GM18909 (cell line): Measurements from ENCODE around the gene RPL32.
"Not testable (repeated sequence)": the region's sequence is repeated elsewhere in the genome, so short reads cannot be mapped to it uniquely, and the experiment has no call there.

Experiments used
- ATAC-seq: cut with Tn5 transposase; IDR thresholded peaks from one replicate; pipeline ENCODE4 v1.9.1; 2021; ENCODE audit warnings: mild to moderate bottlenecking; ENCODE audit not compliant: unreplicated experiment, poor library complexity

Gene RPL32

GRCh38 chr3:12841149-12841969, at the start of gene RPL32:
Gene RPL32 (minus strand): TSS chr3:12841565. CDS start chr3:12840237, 1,328 bp downstream.
- ATAC-seq: peak; percentile 85

- ATAC-seq: no peak
These were observed 49.4 kb upstream of the RPL32 start for GRCh38 chr3:12890610-12891390.

GRCh38 chr3:12886736-12887135, 45.4 kb upstream of the RPL32 start:
- ATAC-seq: no peak

GRCh38 chr3:12886106-12886679, 44.8 kb upstream of the RPL32 start:
- ATAC-seq: peak; percentile 45

GRCh38 chr3:12885583-12885930, 44.2 kb upstream of the RPL32 start:
- no peak for ATAC-seq

- ATAC-seq: no peak
These were observed 43.6 kb upstream of the RPL32 start for GRCh38 chr3:12884790-12885582.

GRCh38 chr3:12884186-12884680, 42.9 kb upstream of the RPL32 start:
- no peak for ATAC-seq

- no peak for ATAC-seq
These were observed 41.3 kb upstream of the RPL32 start for GRCh38 chr3:12882336-12883310.

- ATAC-seq: peak; percentile 60
These were observed 40.5 kb upstream of the RPL32 start for GRCh38 chr3:12881858-12882257.

GRCh38 chr3:12879191-12879815, 37.9 kb upstream of the RPL32 start:
- no peak for ATAC-seq

- not testable (repeated sequence) for ATAC-seq
These were observed 37.4 kb upstream of the RPL32 start for GRCh38 chr3:12878758-12879157.

GRCh38 chr3:12878141-12878574, 36.8 kb upstream of the RPL32 start:
- ATAC-seq: no peak

- no peak for ATAC-seq
These were observed 35.7 kb upstream of the RPL32 start for GRCh38 chr3:12877040-12877439.

- peak; percentile 51 for ATAC-seq
These were observed 34.8 kb upstream of the RPL32 start for GRCh38 chr3:12875857-12876836.

- no peak for ATAC-seq
These were observed 30.1 kb upstream of the RPL32 start for GRCh38 chr3:12871404-12871983.

- ATAC-seq: no peak
These were observed 29.6 kb upstream of the RPL32 start for GRCh38 chr3:12870942-12871341.

GRCh38 chr3:12869035-12869621, 27.8 kb upstream of the RPL32 start:
- ATAC-seq: peak; percentile 68
